CD4-positive, alpha-beta T cell treated with Interleukin-15 for 4 hours (primary cell): ENCODE measurements around the gene RABEP1.
A peak's percentile ranks its signal among the peaks of the same experiment; 100 is the strongest.

Source experiments
- DNase-seq: peaks from one replicate; pipeline ENCODE4 v3.0.0-alpha.2; 2020; ENCODE audit warnings: low spot score

The RABEP1 gene

GRCh38 chr17:5364156-5364555 is 82.1 kb downstream of the RABEP1 start:
- DNase-seq, result no peak

- no peak for DNase-seq
Measured at GRCh38 chr17:5364696-5365095, 82.6 kb downstream of the RABEP1 start.

- DNase-seq, result no peak
Measured at GRCh38 chr17:5365831-5366230, 83.7 kb downstream of the RABEP1 start.

- no peak for DNase-seq
Measured at GRCh38 chr17:5370411-5370810, 88.3 kb downstream of the RABEP1 start.

GRCh38 chr17:5373112-5373511 is 91.0 kb downstream of the RABEP1 start:
- no peak for DNase-seq

- DNase-seq, result no peak
Measured at GRCh38 chr17:5378566-5379207, 96.6 kb downstream of the RABEP1 start.

GRCh38 chr17:5379351-5380107 is 97.4 kb downstream of the RABEP1 start:
- no peak for DNase-seq

GRCh38 chr17:5380491-5381135 is 98.5 kb downstream of the RABEP1 start:
- DNase-seq, result no peak

- no peak for DNase-seq
Measured at GRCh38 chr17:5381542-5381941, 99.5 kb downstream of the RABEP1 start.

- DNase-seq, result no peak
Measured at GRCh38 chr17:5391678-5392077, 109.6 kb downstream of the RABEP1 start.

- DNase-seq, result no peak
Measured at GRCh38 chr17:5396612-5397011, 114.5 kb downstream of the RABEP1 start.

GRCh38 chr17:5399767-5400166 is 117.7 kb downstream of the RABEP1 start:
- DNase-seq, result no peak

- no peak for DNase-seq
Measured at GRCh38 chr17:5405400-5405799, 123.3 kb downstream of the RABEP1 start.

- DNase-seq, result no peak
Measured at GRCh38 chr17:5408186-5408585, 126.1 kb downstream of the RABEP1 start.

- no peak for DNase-seq
Measured at GRCh38 chr17:5410594-5411272, 128.6 kb downstream of the RABEP1 start.

- DNase-seq, result no peak
Measured at GRCh38 chr17:5413682-5414081, 131.6 kb downstream of the RABEP1 start.

GRCh38 chr17:5416901-5417300 is 134.8 kb downstream of the RABEP1 start:
- no peak for DNase-seq

- peak; percentile 66 for DNase-seq
Measured at GRCh38 chr17:5418858-5419355, 136.8 kb downstream of the RABEP1 start.

- DNase-seq, result peak; percentile 95
Measured at GRCh38 chr17:5419356-5419958, 137.4 kb downstream of the RABEP1 start, which contains the start of gene NUP88. Gene NUP88, minus strand, starts transcription at chr17:5419662. Its CDS starts 12 bp downstream, at chr17:5419650.

GRCh38 chr17:5419959-5420653 is 138.0 kb downstream of the RABEP1 start, which contains the start of gene RPAIN:
Gene RPAIN, plus strand, starts transcription at chr17:5420182. Its CDS starts 29 bp downstream, at chr17:5420211.
- peak; percentile 79 for DNase-seq

- no peak for DNase-seq
Measured at GRCh38 chr17:5422505-5422904, 140.4 kb downstream of the RABEP1 start.
